GM21447 (cell line): ENCODE results near the gene OPCML.

Experiments used
- ATAC-seq: cut with Tn5 transposase; IDR thresholded peaks from one replicate; pipeline ENCODE4 v1.9.1; 2021; ENCODE audit not compliant: unreplicated experiment

Gene OPCML

DNA sequence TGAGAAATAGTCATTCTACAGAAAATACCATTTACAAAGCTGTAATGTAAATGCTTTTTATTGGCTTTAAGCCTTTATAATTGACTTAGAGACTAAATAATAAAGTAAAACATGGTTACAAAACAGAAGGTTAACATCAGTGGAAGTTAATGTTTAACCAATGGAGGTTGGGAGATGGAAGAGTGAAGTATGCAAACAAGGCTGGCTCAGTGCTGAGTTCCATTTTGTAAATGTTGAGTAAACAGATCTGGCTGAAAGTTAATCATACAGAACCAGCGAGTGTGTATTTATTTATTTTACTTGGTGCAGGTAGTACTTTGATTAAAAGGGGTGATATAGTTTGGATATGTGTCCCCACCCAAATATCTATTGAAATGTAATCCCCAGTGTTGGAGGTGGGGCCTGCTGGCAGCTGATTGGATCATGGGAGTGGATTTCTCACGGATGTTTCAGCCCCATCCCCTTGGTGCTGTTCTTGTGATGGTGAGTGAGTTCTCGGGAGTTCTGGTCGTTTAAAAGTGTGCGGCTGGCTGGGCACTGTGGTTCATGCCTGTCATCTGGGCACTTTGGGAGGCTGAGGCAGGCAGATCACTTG, 827.4 kb downstream of the OPCML start:
- no peak for ATAC-seq

DNA sequence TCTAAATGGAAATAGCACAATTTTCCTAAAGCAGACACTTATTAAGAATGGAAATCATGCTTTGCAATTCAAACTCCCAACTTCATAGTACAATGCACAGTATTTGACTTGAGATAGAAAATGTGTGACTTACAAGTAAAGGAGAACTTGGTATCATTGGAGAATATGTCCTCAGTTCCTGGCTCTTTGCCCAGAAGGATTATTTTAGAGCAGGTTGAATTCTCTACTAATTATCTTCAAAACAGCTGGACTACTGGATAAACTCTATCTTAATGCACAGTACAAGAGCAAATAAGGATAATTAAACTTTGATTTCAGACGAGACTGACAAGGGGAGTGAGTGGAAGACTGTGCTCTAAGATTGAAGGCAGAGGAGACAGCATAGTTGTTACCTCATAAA, 839.4 kb downstream of the OPCML start:
- ATAC-seq = no peak

GRCh38 chr11:132691848-132692550, 840.3 kb downstream of the OPCML start:
- ATAC-seq = no peak

DNA sequence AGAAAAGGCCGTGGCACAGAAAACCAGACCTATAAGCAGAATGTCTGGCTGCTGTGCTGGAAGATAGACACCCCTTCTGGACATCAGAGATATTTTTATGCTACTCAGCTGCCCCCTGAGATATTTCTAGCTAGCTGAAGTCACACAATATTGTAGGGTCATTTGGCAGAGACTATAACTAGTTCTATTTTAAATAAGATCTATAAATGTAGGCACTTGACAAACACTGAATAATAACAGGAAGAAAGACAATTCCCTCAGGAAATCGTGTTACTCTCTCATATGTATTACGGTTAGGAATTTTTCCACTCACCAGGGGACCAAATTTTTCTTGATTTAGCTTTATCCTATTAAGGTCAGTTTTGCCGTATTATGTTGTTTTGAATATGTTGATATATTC, 845.4 kb downstream of the OPCML start:
- ATAC-seq = no peak

- ATAC-seq = no peak
Observed at GRCh38 chr11:132685174-132685611, 847.1 kb downstream of the OPCML start.

DNA sequence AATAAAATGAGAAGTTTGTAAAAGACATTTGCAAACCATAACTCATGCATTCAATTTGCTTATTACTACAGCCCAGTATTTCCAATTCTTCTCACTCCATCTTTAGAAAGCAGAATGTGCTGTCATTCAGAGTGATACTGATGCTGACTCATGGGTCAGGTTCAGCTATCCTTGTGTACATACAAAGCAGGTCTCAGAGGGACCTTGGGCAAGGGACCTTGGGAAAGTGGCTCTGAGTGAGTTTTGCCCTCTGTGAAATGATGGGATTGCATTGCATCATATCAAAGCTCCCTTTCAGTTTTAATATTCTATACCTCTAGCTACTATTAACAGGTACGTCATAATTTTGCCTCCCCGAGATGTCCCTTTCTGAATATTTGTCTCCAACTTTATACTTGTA, 848.7 kb downstream of the OPCML start:
- ATAC-seq = no peak

- no peak for ATAC-seq
Observed at GRCh38 chr11:132681971-132682370, 850.3 kb downstream of the OPCML start.

DNA sequence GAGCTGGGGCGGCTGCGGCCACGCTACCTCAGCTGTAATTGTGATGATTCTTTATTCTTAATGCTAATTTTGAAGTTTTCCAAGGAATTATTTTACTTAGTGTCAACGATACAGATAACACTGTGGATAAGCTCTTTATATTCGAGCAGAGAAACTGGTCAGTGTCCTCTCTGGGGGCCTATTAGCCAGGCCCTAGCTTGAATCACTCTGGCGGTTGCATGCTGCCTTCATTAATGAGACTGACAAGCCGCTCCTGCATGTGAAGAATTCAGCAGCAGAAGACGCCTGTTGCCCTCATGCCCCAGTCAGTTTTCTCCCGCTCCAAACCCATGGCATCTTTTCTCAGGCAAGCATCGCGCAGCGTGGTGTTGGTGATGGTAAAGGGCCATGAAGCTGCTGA, 851.7 kb downstream of the OPCML start:
- no peak for ATAC-seq

DNA sequence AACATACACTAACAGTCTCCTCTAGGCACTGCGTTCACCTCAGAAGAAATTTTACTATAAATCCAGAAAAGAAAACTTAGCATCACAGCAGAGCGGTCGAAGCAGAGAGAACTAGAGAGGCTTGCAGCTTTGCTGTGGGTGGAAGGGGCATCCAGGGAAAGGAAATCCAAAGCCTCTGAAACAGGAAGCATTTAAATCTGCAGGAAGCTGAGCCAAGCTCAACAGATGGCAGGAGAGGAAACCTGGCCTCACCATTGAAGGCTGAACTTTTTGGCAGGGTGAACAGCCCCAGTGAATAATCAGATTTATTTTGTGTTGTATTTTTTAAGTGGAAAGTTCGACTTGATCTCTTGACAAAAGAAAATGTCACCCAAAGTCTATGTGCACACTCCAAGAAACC, 858.1 kb downstream of the OPCML start:
- no peak for ATAC-seq

DNA sequence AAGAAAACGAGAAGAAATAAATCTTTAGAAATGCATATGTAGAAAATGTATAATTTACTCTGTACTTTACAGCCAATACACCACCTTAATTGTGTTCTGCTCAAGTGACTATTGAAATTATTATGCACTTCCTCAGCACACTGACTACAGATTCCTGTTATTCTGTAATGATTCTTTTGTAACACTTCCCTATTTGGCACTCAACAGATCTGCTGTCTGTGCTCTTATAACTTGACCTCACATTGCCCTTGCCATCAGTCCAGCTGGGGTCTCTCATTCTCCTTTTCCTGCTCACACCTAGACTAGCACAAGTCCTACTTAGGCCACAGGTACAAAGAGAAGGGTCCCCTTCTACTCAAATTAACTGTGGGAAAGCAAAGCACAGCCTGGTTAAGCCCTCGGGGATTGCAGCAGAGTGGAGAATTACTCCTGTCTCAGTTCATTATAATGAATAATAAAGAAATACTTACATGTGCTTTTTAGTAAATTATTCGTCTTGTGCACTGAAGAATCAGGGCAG, 860.4 kb downstream of the OPCML start:
- ATAC-seq = no peak

GRCh38 chr11:132670921-132671675, 861.2 kb downstream of the OPCML start:
- ATAC-seq = no peak

GRCh38 chr11:132669949-132670348, 862.4 kb downstream of the OPCML start:
- no peak for ATAC-seq

DNA sequence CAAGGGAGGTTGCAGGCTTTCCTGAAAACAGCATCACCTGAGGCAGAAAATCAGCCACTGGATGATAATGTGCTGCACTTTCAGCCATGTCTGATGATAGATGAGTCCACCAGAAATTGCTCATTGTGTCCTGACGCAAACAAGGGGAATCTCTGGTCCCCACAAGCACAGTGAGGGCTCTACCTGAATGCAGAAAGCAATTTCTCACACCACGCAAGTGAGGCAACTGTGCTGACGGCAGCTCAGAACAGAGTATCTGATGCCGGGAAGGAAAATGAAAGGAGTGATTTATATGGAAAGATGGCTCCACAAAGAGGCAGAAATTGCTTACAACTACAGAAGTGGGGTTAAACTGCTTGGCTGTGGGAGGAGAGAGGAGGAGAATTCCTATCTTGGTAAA, 867.1 kb downstream of the OPCML start:
- ATAC-seq = no peak

DNA sequence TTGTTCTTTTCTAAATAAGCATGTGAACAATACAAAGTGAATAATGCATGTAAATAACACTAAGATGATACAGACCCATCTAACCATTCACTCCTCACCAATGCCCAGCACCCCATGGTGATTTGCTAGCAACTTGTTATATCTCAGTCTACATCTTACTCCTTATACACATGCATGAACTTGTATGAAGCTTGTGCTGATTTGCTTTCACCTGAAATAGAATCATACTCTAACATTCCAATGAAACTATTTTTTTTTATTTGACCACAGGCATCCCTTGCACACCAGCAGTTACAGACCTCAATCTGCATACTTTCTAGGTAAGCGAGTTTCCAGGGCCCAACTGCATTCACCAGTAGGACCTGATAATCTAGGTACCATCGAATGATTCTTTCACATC, 873.6 kb downstream of the OPCML start:
- no peak for ATAC-seq

DNA sequence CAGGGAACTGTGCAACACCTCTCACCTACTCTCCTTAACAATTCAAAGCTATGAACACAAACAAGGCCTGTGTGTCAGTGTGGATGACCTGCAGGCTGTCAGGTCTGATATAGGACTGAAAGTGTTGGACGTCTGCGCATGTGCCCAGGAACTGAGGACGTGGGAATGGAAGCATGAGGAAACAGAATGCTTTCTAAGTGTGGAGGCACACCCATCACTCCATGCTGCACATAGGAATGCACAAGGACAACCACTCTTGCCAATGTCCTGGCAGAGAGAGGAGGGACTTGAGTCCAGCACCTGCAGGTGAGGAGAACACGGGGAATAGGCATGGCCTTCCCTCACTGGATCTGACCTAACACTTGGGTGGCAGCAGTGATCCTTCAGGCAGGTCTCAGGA, 874.3 kb downstream of the OPCML start:
- no peak for ATAC-seq

DNA sequence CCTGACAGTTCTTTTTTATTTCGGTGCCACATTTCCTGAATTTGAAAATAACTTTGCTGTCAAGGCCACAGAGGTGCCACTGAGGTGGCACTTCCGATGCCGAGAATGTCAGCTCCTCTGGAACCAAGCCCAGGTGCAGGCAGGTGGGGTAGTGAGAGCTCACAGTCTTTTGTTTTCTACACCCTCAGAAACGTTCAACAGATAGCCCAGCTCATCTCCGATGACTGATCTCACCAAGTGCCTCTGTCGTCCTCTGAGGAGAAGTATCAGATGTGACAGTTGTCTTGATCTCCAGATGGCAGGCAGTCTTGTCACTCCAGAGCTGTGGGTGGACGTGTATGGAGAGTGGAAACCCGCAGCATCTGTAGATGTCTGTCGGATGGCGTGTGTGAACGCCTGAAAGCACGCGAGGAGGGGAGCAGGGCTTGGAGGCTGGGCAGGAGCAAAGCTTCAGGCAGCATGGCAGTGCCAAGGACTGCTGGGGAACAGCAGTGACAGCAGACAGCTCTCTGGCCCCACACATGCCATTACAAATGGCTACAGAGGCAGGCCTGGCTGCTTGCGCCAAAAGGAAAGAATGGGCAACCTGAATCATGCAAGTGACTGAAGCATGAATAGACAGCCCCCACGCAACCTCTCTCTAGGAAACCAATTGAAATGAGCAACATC, 877.0 kb downstream of the OPCML start:
- ATAC-seq = no peak

DNA sequence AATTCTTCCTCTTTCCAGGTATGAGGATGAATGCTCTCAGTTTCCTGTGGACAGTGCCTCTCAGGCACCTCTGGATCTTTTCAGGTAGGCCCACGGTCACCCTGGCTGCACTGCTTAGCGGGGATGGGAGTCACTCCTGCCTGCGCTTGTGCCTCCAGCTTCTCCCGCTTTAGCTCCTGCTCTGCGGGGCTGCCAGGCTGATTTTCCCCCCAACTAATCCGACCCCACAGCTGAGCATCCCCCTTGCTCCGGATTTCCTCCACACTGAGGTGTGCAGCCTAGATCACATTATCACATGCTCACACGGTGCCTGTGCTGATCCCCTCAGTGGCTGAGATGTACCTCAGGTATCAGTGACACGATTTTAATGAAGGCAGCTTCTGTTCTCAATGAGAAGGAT, 879.1 kb downstream of the OPCML start:
- no peak for ATAC-seq

DNA sequence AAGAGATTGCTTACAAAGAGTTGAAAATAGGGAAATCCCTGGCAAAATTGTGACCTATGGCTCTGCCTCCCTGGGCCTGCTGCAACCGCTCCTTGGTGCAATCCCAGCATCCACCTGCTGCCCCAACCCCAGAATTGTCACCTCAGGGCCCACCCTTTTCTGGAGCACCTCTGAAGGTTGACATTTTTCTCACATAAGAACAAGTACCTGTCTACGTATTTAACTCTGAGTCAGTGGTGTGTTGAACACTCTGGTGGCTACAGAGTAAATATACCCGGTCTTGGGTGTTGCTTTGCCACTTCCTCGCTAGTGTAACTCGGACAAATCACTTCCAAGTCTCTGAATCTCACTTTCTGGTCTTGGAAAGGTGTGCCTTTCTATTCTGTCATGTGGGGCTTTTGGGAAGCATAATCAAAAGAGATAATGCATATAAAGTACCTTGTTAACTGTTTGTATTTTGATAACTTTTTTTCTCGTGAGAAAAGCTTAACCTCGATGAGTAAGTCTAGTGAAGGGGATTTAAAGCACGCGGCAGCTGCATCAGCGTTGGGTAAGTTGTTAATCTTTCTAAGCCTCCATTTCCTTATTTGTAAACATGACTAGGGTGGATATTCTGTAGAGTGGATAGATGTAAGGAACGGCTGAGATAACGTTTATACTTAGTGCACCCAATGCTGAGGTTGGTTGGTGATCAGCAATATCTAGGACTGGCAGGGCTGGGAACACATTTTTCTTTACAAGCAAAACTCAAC, 881.2 kb downstream of the OPCML start:
- no peak for ATAC-seq

DNA sequence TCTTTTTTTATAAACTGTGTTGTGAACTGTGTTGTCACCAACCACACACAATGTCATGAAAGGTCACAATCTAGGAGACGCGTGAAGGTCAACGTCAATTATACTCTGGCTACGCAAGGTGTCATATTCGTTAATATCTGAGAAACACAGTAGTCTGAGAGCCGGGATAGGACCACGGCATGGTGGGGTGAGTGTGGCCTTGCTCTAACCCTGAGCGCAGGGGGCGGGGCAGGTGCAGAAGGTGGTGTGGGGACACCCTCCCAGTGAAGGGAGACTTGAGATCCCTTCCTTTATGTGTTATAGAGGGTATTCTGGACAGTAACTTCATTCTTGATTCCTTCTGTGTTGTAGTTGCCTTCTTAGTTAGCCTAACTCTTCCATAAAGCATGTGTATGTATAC, 883.0 kb downstream of the OPCML start:
- no peak for ATAC-seq

GRCh38 chr11:132648851-132649250, 883.5 kb downstream of the OPCML start:
- no peak for ATAC-seq

DNA sequence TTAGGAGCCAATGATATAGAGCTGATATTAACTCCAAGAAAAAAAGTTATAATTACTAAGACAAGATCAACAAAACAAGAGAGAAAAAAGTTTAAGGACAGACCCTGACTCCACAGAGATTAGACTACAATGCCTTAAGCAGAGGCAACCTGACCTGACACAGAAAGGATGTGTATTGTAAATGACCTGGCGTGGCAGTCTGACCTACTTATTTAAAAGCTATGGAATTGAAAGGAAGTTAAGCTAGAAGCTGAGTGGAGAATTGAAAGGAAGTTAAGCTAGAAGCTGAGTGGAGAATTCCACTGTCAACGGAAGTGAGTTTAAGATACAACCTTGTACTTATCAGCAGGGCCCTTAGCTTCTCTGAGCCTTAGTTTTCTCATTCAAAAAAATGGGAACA, 885.4 kb downstream of the OPCML start:
- ATAC-seq = no peak
